Hindlimb muscle (tissue), 1 donor: ENCODE measurements around the gene DCAF8. TPM values are rescaled to one million over a fixed set of nuclear protein-coding genes. Genes with fewer than 3 reads are reported as not detected.

Source experiments
- DNase-seq: peaks from one replicate; pipeline ENCODE4 v3.0.0-alpha.2; 2013
- polyA plus RNA-seq: library from polyadenylated mRNA; unstranded; fragments of 120-200 nt; gene quantifications from one replicate; pipeline ENCODE4 v1.2.1, GENCODE V29; 2013; ENCODE audit not compliant: insufficient read length

The DCAF8 gene
- polyA plus RNA-seq, 1 donor: 115 TPM

DNA sequence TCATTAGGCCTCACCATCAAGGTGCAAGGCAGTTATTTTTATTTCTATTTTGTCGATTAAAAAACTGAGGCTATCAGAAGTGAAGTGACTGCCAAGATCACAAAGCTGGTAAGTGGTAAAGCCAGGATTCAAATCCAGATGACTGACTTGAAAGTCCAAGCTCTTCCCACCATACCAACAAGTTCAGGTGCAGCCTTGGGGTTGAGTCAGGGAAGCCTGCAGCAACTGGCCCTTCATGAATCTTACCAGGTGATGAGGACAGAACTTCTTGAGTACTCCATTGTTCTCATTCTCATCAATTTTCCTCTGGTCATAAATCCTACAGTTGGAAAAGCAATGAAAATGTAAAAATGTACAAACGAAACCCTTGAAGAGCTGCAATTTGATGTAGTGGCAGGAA, 37.0 kb downstream of the DCAF8 start:
- no peak for DNase-seq

GRCh38 chr1:160224606-160225005, 37.7 kb downstream of the DCAF8 start:
- no peak for DNase-seq

DNA sequence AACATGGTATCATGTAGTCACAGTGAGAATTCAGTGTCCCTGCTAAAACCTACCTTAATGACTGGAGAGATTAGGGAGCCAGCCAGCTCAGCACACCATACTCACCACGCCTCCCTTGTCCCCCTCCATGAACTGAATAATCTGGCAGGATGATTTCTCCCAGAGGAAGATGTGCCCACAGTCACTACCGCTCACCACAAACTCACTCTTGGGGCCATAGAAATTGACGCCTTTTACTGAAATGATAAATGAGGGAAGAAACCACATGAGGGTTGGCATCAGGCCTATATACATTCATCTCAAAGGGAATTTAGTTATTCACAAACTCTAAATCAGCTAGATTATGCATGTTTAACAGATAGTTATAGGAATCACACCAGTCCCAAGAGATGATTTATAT, 39.8 kb downstream of the DCAF8 start:
- no peak for DNase-seq

GRCh38 chr1:160221089-160221488, 41.3 kb downstream of the DCAF8 start:
- DNase-seq: no peak

- DNase-seq: no peak
Observed at GRCh38 chr1:160220301-160220700, 42.0 kb downstream of the DCAF8 start.

GRCh38 chr1:160219062-160219929, 43.1 kb downstream of the DCAF8 start:
- peak; percentile 47 for DNase-seq

GRCh38 chr1:160217481-160218051, 44.8 kb downstream of the DCAF8 start:
- DNase-seq: peak; percentile 54

- DNase-seq: no peak
Observed at GRCh38 chr1:160216301-160216700, 46.0 kb downstream of the DCAF8 start.

DNA sequence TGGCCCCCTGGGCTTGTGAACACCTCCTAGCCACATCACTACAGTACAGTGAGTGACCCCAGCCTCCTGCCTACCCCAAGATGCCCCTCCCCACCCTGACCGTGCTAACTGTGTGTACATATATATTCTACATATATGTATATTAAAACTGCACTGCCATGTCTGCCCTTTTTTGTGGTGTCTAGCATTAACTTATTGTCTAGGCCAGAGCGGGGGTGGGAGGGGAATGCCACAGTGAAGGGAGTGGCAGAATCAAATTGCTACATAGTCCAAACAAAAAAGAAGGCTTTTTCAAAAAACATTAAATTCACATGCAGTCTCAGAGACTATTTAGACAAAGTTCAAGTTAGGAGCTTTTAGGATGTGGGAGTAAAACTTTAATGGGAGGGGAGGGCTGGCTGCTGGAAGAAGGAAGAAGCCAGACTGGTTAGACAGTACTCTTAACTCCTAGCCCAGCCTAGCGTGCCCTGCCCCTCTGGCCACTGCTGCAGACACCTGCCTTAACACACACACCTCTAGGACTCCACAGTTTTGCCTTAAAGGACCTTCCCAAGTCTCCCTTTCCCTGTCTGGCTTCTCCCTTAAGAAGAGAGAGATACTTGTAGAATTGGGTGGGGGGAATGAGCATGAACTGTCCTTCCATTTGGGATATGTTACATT, 47.7 kb downstream of the DCAF8 start:
- DNase-seq: no peak

GRCh38 chr1:160211046-160211790, 51.1 kb downstream of the DCAF8 start:
- DNase-seq: no peak

DNA sequence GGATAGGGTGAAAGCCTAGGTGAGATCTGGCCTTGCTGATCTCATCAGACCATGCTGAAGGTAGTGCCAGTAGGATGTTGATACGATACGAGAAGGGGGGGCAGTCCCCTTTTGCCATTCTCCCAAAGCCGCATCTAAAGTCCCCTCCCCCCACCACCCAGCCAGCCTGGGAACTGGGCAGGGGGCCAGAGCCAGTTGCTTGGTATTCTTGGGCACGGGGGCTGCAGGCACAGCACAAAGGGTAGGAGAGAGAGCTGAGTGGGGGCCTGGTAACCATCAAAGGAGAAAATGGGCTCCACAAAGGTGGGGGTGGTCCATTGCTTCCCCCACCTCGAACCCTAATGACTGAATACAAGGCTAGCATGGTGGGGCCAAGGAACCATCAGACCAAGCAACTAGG, 51.8 kb downstream of the DCAF8 start:
- DNase-seq: no peak

DNA sequence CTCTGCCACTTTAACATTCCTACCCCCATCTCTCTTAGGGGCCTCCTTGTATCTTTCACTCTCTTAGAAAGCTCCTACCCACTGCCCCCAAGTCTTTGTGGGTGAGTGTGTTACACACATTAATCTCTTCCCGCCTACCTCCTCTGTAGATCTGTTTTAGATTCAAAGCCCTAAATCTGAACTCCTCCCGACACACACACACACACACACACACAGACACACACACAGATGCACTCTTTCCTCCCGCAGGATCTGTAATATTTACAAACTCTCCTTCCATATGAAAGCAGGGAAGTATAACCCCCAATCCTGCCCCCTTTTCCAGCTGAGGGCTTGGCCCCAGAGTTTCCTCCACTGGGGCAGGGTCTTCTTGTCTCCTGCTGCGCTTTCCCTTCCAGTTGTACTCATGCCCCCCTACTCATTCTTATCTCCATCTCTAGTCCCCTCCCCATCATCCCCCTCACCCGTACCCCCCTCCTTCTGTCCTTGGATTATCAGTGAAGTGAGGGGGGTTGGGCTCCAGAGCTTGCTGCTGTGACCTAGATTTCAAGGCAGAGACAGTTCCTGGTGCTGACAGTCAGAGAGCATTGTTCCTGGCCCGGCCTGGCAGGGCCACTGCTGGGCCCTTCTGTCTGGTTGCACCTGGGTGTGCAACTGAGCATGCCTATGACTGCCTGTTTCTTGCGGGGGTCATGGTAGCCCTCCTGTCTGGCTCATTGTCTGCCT, 52.9 kb downstream of the DCAF8 start:
- no peak for DNase-seq

DNA sequence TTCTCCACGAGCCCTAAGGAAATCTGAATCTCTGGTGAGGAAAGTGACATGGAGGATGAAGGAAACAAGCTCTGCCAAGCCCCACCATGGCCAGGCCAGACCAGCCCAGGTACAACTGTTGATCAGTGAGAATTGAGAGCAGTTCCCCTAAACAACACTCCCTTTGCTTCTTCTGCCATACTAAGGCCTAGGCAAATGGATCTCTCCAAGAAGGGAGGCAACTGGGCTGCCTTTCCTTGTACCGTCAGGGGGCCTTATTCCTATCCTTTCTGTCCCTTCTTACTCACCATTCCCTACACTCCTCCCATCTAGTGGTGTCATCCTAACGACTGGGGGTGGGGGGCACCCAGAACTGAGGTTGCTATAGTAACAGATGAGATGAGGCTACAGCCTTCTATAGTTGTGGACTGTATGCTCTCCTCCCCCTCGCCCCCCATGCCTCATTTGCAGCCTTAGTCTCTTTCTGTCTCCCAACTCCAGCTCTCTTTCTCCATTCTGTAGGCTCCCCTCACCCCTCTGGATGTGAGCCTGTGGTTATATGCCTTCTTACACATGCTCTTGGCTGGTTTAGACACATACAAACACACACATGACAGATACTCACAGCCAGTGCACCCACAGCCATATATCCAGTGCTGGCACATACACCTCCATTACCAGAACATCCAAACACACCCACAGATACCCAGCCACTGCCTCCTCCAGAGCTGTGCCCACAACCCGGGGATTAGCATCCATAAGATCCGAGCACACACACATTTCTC, 53.6 kb downstream of the DCAF8 start:
- no peak for DNase-seq

DNA sequence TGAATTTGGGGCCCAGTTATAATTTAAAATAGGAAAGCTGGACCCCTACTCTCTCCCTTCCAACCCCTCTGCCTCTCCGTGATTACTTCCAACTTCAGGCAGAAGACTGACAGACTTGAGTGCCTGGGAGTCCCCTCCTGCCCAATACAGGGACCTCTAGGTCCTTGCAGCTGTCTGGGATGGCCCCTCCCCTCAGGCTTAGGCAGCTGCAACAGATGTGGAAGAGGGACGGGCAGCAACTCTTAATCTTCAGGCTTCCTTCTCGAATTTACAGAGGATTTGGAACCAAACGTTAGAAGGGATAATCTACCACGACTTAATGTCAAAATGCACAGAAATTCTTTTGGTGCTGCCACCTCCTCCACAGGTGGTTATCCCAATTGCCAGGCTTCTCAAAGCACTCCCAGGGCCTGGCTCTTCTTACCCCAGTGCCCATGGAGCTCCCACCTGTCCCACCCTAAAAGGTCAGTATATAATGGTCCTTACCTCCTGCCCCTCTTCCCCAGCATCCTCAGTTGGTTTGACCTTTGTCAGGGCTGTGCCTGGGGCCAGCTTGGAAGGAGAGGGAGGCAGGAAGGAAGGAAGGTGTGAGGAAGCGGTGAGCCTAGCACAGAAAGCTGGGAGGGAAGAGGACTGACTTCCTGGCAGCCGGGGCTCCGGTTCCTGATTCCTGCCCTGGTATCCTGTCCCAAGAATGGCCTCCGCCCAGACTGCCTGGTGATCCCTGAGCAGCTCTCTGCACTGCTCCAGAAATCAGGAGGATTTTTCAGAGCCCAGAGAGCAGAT, 54.4 kb downstream of the DCAF8 start:
- DNase-seq: no peak

DNA sequence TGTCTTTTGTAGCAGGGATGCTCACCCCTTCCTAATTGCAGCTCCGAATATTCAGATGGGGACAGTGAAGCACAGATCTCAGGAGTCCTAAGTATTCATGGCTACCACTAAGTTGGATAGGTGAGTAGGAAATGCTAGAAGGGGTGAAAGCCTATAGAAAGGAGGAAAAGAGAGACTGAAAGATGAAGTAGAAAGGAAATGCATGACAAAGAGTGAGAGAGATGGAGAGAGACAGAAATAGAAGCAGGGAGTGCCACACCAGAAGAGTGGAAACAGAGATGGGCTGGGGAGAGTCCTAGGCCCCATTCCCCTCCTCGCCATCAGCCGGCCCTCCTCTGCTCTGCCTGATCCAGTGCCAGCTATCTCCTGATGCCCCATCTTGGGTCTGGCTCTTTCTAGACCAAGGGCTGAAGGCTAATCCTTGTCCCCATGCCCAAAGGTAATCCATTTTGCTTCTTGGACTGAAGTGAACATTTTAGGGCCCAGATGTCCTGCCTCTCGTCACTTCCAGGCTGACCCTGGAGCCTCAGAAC, 55.2 kb downstream of the DCAF8 start:
- DNase-seq: no peak

DNA sequence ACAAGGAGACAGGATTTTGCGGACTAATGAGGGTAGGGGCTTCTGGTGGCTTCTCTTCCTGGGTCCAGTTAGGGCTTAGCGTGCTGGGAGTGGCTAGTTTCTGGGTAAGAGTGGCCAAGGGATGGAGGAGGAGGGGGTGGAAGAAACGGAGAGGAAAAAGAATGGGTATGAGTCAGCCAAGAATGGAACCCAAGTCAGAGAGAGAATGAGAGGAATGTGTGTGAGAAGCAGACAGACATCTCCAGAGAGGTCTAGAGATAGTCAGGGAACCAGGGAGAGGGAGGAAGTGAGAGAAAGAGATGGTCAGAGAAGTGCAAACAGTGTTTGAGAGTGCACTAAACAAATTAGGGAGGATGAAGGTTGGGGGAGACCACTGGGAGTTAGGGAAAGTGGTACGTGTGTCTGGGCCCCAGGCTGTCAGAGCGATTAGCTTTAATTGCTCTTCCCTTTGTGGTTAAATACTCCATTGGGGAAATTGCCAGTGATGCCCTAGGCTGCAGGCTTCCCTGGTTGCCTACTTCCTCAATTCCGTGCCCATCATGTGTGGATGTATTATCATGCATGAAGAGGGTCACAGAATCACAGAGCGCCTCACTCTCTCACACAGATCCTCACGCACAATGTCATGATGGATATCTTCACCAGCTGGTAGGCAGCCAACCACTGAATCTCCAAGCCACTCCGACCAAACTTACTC, 55.8 kb downstream of the DCAF8 start:
- no peak for DNase-seq

DNA sequence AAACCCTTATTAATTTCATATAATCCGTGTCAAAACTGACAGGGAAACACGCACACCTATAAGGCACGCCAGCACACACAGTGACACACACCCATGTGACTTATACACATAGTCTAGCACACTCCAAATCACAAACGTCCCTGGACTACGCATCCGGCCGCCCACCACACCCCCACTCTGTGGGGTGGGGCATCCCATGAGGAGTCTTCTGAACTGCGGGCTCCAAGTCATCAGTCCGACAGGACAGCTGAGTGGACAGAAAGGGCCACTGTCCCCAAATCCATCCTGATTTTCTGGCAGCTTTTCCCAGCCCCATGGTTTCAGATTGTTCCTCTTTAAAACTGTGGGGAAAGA, 56.3 kb downstream of the DCAF8 start:
- DNase-seq: peak; percentile 54

DNA sequence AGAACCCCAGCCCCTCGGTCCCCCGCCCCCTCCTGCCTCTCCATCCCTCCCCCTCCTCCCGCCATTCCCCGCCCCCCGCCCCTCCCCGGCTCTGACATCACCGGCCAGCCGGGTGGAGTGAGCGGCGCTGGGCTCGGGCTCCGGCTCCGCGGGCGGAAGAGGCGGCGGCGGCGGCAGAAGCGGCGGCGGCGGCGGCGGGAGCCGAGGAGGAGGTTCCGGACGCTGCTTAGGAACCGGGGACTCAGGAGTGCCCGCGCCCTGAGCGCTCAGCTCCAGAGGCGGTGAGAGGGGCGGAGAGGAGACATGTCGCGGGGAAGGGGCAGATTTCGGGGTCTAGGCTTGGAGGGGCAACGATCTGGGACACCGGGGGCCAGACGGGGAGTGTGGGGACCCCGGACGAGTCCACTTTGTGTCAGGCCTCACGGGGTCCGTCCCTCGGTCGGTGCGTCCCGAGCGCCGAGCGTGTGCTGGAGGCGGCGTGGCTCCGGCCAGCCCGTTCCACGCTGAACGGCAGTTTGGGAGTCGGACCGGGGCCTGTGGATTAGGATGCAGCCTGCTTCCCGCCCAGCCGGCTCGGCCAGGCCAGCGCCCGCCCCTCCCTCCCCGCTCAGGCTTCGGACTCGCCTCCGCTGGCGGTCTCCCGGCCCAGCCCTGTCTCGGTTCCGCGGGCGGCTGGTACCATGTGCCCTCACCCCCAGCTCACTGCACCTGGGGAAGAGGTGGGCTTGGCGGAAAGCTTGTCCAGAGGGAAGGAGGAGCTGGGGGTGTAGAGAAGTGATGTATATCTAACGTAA, 56.9 kb downstream of the DCAF8 start, which contains the start of gene PEA15:
Gene PEA15, plus strand, starts transcription at position 143 of the 794 bp plus-strand sequence. CDS start 6,161 bp downstream, outside the sequence.
- DNase-seq: peak; percentile 77
